ENCODE data around the gene OGFOD1. TPM values are rescaled to one million over a fixed set of nuclear protein-coding genes. Genes with fewer than 3 reads are reported as not detected.

OGFOD1 gene
- total and polyA plus RNA-seq, 2 of the 13 experiments (the other 11 are each of a cell fraction or from before 2014, with no cell fraction given): 35.2 to 81.3 TPM

- no peak for TF ChIP-seq ZNF646 (CRISPR knock-in tag; IDR thresholded peaks at IDR 0.05)
- no peak for TF ChIP-seq ZNF513 (CRISPR knock-in tag; conservative IDR thresholded peaks at IDR 0.05)
- TF ChIP-seq DMAP1 (CRISPR knock-in tag; IDR thresholded peaks at IDR 0.05): peak; percentile 88
- 0 out of 2 replicates have a peak, but pooled peaks have one; percentile 16 for TF ChIP-seq PRDM10 (CRISPR knock-in tag; IDR thresholded peaks at IDR 0.05; ENCODE audit: low read depth)
- no peak for TF ChIP-seq GATAD2A (CRISPR knock-in tag; IDR thresholded peaks at IDR 0.05)
- TF ChIP-seq YEATS2 (CRISPR knock-in tag; IDR thresholded peaks at IDR 0.05; ENCODE audit: borderline replicate concordance): peak; percentile 75; the same call in 1 of the 2 replicates
- no peak for TF ChIP-seq CEBPG (CRISPR knock-in tag; IDR thresholded peaks at IDR 0.05)
- TF ChIP-seq HOXA9 (CRISPR knock-in tag; IDR thresholded peaks at IDR 0.05; ENCODE audit: borderline replicate concordance): no peak
- TF ChIP-seq ZNF160 (CRISPR knock-in tag; IDR thresholded peaks at IDR 0.05): no peak; the same call in 1 of the 2 replicates
- TF ChIP-seq HMG20B (CRISPR knock-in tag; conservative IDR thresholded peaks at IDR 0.05): no peak
- no peak for TF ChIP-seq FOXM1 (CRISPR knock-in tag; IDR thresholded peaks at IDR 0.05)
- TF ChIP-seq RFX5 (IDR thresholded peaks at IDR 0.05; ENCODE audit: low read depth, low read length): no peak
- TF ChIP-seq IKZF4 (CRISPR knock-in tag; IDR thresholded peaks at IDR 0.05; ENCODE audit: borderline replicate concordance, low read depth, not compliant biosample characterization): peak; percentile 78
- peak; percentile 97 for TF ChIP-seq NRL (CRISPR knock-in tag; IDR thresholded peaks at IDR 0.05; ENCODE audit: borderline replicate concordance)
- peak; percentile 88 for TF ChIP-seq ZNF607 (CRISPR knock-in tag; IDR thresholded peaks at IDR 0.05; ENCODE audit: borderline replicate concordance)
- no peak for TF ChIP-seq CREM (IDR thresholded peaks at IDR 0.05)
- TF ChIP-seq CREM (CRISPR knock-in tag; IDR thresholded peaks at IDR 0.05): no peak
- no peak for TF ChIP-seq ZNF496 (CRISPR knock-in tag; IDR thresholded peaks at IDR 0.05; ENCODE audit: insufficient replicate concordance)
- no peak; the same call in none of the 2 replicates for TF ChIP-seq PPARG (CRISPR knock-in tag; conservative IDR thresholded peaks at IDR 0.05)
These were observed 68.3 kb downstream of the OGFOD1 start, which contains the start of gene BBS2 (continued) for GRCh38 chr16:56519459-56520250.

All from HepG2 (cell line).